Measurements from ENCODE around the gene PSMA3. TPM values are rescaled to one million over a fixed set of nuclear protein-coding genes. Genes with fewer than 3 reads are reported as not detected.

PSMA3 gene
- total and polyA plus RNA-seq, 3 experiments from 2014 or later, result 150 to 343 (median 334) TPM

- Histone ChIP-seq H3K4me3 (ENCODE audit: low read length) (no peak overlapping the region), H3K27me3 (ENCODE audit: insufficient read depth, low read length, poor library complexity, severe bottlenecking) (no peaks in the 10 kb centered on the region), H3K4me1 (ENCODE audit: insufficient read depth, low read length) (peaks cover 32% of the 10 kb centered on the region), H3K9me3 (ENCODE audit: low read length) (no peaks in the 10 kb centered on the region), H3K27ac (ENCODE audit: low read depth, low read length) (no peak overlapping the region), H3K36me3 (ENCODE audit: insufficient read depth, low read length) (peaks cover 27% of the 10 kb centered on the region)
- Mint-ChIP-seq H3K4me3 (peak overlapping the region in 6 of 7 donors; percentile 25 to 60 (median 37)), H3K4me1 (peaks cover 43 to 69% (median 48%) of the 10 kb centered on the region in 3 donors), H3K9me3 (no peaks in the 10 kb centered on the region), H3K36me3 (peaks cover 0 to 77% (median 20%) of the 10 kb centered on the region in 3 donors), H3K27me3 (no peaks in the 10 kb centered on the region), H3K27ac (peak overlapping the region in 7 of 8 donors; percentile 57 to 94 (median 84))
- CTCF ChIA-PET, result interaction anchor here (1.6 to 2.2 kb wide), 2 partner anchors 24 to 87 kb away, joined by 4 to 6 read pairs; no protein-coding TSS in a partner anchor
- DNase-seq, result peak in 1 of 5 donors; percentile 16
- POLR2A ChIA-PET, result interaction anchor here (0.6 to 3.2 kb wide), 3 partner anchors 18 to 41 kb away, joined by 6 to 14 read pairs (median 9); partner anchors contain the start of gene ARID4A
Measured at GRCh38 chr14:58275527-58276190, 31.0 kb downstream of the PSMA3 start.

GRCh38 chr14:58276208-58276607, 31.6 kb downstream of the PSMA3 start:
- Mint-ChIP-seq H3K36me3 (peaks cover 0 to 78% (median 20%) of the 10 kb centered on the region in 3 donors), H3K27me3 (no peaks in the 10 kb centered on the region), H3K9me3 (no peaks in the 10 kb centered on the region), H3K4me1 (peaks cover 47 to 71% (median 53%) of the 10 kb centered on the region in 3 donors), H3K27ac (peak overlapping the region in 4 of 8 donors; percentile 35 to 86 (median 70)), H3K4me3 (no peak overlapping the region)
- Histone ChIP-seq H3K4me3 (ENCODE audit: low read length) (no peak overlapping the region), H3K27ac (ENCODE audit: low read depth, low read length) (no peak overlapping the region), H3K9me3 (ENCODE audit: low read length) (no peaks in the 10 kb centered on the region), H3K36me3 (ENCODE audit: insufficient read depth, low read length) (peaks cover 27% of the 10 kb centered on the region), H3K4me1 (ENCODE audit: insufficient read depth, low read length) (peaks cover 38% of the 10 kb centered on the region), H3K27me3 (ENCODE audit: insufficient read depth, low read length, poor library complexity, severe bottlenecking) (no peaks in the 10 kb centered on the region)
- ChIA-PET CTCF (interaction anchor here (1.6 kb wide), 1 partner anchor 86 kb away, joined by 4 read pairs; no protein-coding TSS in a partner anchor), POLR2A (interaction anchor here (3.2 kb wide), 1 partner anchor 22 kb away, joined by 14 read pairs; the partner anchor contains the start of gene ARID4A)
- no peak for DNase-seq

GRCh38 chr14:58278177-58278576, 33.5 kb downstream of the PSMA3 start:
- Mint-ChIP-seq H3K9me3 (no peaks in the 10 kb centered on the region), H3K27ac (peak overlapping the region in 1 of 8 donors; percentile 73), H3K36me3 (peaks cover 0 to 78% (median 14%) of the 10 kb centered on the region in 3 donors), H3K4me3 (peak overlapping the region in 1 of 7 donors; percentile 72), H3K27me3 (no peaks in the 10 kb centered on the region), H3K4me1 (peaks cover 64 to 76% (median 73%) of the 10 kb centered on the region in 3 donors)
- Histone ChIP-seq H3K4me1 (ENCODE audit: insufficient read depth, low read length) (peaks cover 49% of the 10 kb centered on the region), H3K9me3 (ENCODE audit: low read length) (no peaks in the 10 kb centered on the region), H3K36me3 (ENCODE audit: insufficient read depth, low read length) (peaks cover 10% of the 10 kb centered on the region), H3K4me3 (ENCODE audit: low read length) (no peak overlapping the region), H3K27me3 (ENCODE audit: insufficient read depth, low read length, poor library complexity, severe bottlenecking) (no peaks in the 10 kb centered on the region), H3K27ac (ENCODE audit: low read depth, low read length) (no peak overlapping the region)
- POLR2A ChIA-PET, result interaction anchor here (0.6 to 0.7 kb wide), 2 partner anchors 81 to 118 kb away, joined by 6 to 9 read pairs; partner anchors contain the start of gene TOMM20L
- CTCF ChIA-PET, result no interaction called here
- no peak for DNase-seq

GRCh38 chr14:58280954-58281787, 36.5 kb downstream of the PSMA3 start:
- H3K4me1 ChIP-seq (ENCODE audit: insufficient read depth, low read length), result peaks cover 36% of the 10 kb centered on the region
- Mint-ChIP-seq H3K4me3 (peak overlapping the region in 6 of 7 donors; percentile 37 to 73 (median 58)), H3K36me3 (peaks cover 5 to 82% (median 25%) of the 10 kb centered on the region in 3 donors), H3K4me1 (peaks cover 63 to 76% (median 75%) of the 10 kb centered on the region in 3 donors), H3K27me3 (no peaks in the 10 kb centered on the region), H3K27ac (peak overlapping the region; percentile 24 to 92 (median 82)), H3K9me3 (no peaks in the 10 kb centered on the region)
- peak overlapping the region; percentile 27 for H3K27ac ChIP-seq (ENCODE audit: low read depth, low read length)
- H3K4me3 ChIP-seq (ENCODE audit: low read length), result no peak overlapping the region
- ChIA-PET POLR2A (no interaction called here), CTCF (interaction anchor here (1.3 kb wide), 1 partner anchor 17 kb away, joined by 7 read pairs; the partner anchor contains the start of gene ARID4A)
- peak in 1 of 5 donors; percentile 52 for DNase-seq
- no peaks in the 10 kb centered on the region for H3K9me3 ChIP-seq (ENCODE audit: low read length)
- no peaks in the 10 kb centered on the region for H3K27me3 ChIP-seq (ENCODE audit: insufficient read depth, low read length, poor library complexity, severe bottlenecking)
- peaks cover 24% of the 10 kb centered on the region for H3K36me3 ChIP-seq (ENCODE audit: insufficient read depth, low read length)

- H3K4me3 Mint-ChIP-seq, result peak overlapping the region in 4 of 7 donors; percentile 13 to 61 (median 50)
- H3K9me3 Mint-ChIP-seq, result no peaks in the 10 kb centered on the region
- peak overlapping the region; percentile 27 for H3K27ac ChIP-seq (ENCODE audit: low read depth, low read length)
- ChIA-PET POLR2A (interaction anchor here (0.7 kb wide), 1 partner anchor 10 kb away, joined by 3 read pairs; no protein-coding TSS in a partner anchor), CTCF (interaction anchor here (1.3 kb wide), 1 partner anchor 16 kb away, joined by 7 read pairs; the partner anchor contains the start of gene ARID4A)
- H3K4me1 ChIP-seq (ENCODE audit: insufficient read depth, low read length), result peaks cover 28% of the 10 kb centered on the region
- no peak for DNase-seq
- H3K9me3 ChIP-seq (ENCODE audit: low read length), result no peaks in the 10 kb centered on the region
- peak overlapping the region in 6 of 8 donors; percentile 24 to 92 (median 86) for H3K27ac Mint-ChIP-seq
- peaks cover 5 to 83% (median 23%) of the 10 kb centered on the region in 3 donors for H3K36me3 Mint-ChIP-seq
- H3K4me1 Mint-ChIP-seq, result peaks cover 57 to 70% (median 67%) of the 10 kb centered on the region in 3 donors
- no peaks in the 10 kb centered on the region for H3K27me3 ChIP-seq (ENCODE audit: insufficient read depth, low read length, poor library complexity, severe bottlenecking)
- no peaks in the 10 kb centered on the region for H3K27me3 Mint-ChIP-seq
- H3K4me3 ChIP-seq (ENCODE audit: low read length), result no peak overlapping the region
- H3K36me3 ChIP-seq (ENCODE audit: insufficient read depth, low read length), result peaks cover 24% of the 10 kb centered on the region
Measured at GRCh38 chr14:58281969-58282368, 37.3 kb downstream of the PSMA3 start.

GRCh38 chr14:58282925-58283593, 38.4 kb downstream of the PSMA3 start:
- Histone ChIP-seq H3K36me3 (ENCODE audit: insufficient read depth, low read length) (peaks cover 32% of the 10 kb centered on the region), H3K4me3 (ENCODE audit: low read length) (no peak overlapping the region), H3K27ac (ENCODE audit: low read depth, low read length) (no peak overlapping the region), H3K9me3 (ENCODE audit: low read length) (no peaks in the 10 kb centered on the region), H3K27me3 (ENCODE audit: insufficient read depth, low read length, poor library complexity, severe bottlenecking) (no peaks in the 10 kb centered on the region), H3K4me1 (ENCODE audit: insufficient read depth, low read length) (peaks cover 28% of the 10 kb centered on the region)
- no peak for DNase-seq
- H3K27me3 Mint-ChIP-seq, result no peaks in the 10 kb centered on the region
- H3K27ac Mint-ChIP-seq, result peak overlapping the region in 6 of 8 donors; percentile 24 to 67 (median 48)
- peaks cover 63 to 78% (median 72%) of the 10 kb centered on the region in 3 donors for H3K4me1 Mint-ChIP-seq
- H3K4me3 Mint-ChIP-seq, result no peak overlapping the region
- CTCF ChIA-PET, result interaction anchor here (1.2 kb wide), 1 partner anchor 36 kb away, joined by 4 read pairs; no protein-coding TSS in a partner anchor
- no peaks in the 10 kb centered on the region for H3K9me3 Mint-ChIP-seq
- POLR2A ChIA-PET, result interaction anchor here (0.6 kb wide), 1 partner anchor 25 kb away, joined by 7 read pairs; no protein-coding TSS in a partner anchor
- H3K36me3 Mint-ChIP-seq, result peaks cover 5 to 86% (median 30%) of the 10 kb centered on the region in 3 donors

GRCh38 chr14:58283730-58284129, 39.1 kb downstream of the PSMA3 start:
- Histone ChIP-seq H3K4me1 (ENCODE audit: insufficient read depth, low read length) (peaks cover 32% of the 10 kb centered on the region), H3K9me3 (ENCODE audit: low read length) (no peaks in the 10 kb centered on the region), H3K27me3 (ENCODE audit: insufficient read depth, low read length, poor library complexity, severe bottlenecking) (no peaks in the 10 kb centered on the region), H3K27ac (ENCODE audit: low read depth, low read length) (no peak overlapping the region), H3K4me3 (ENCODE audit: low read length) (no peak overlapping the region), H3K36me3 (ENCODE audit: insufficient read depth, low read length) (peaks cover 33% of the 10 kb centered on the region)
- CTCF ChIA-PET, result interaction anchor here (1.2 kb wide), 1 partner anchor 37 kb away, joined by 4 read pairs; no protein-coding TSS in a partner anchor
- DNase-seq, result no peak
- Mint-ChIP-seq H3K27ac (peak overlapping the region in 5 of 8 donors; percentile 1 to 67 (median 46)), H3K27me3 (no peaks in the 10 kb centered on the region), H3K36me3 (peaks cover 5 to 86% (median 30%) of the 10 kb centered on the region in 3 donors), H3K9me3 (no peaks in the 10 kb centered on the region), H3K4me1 (peaks cover 68 to 81% (median 76%) of the 10 kb centered on the region in 3 donors), H3K4me3 (no peak overlapping the region)
- POLR2A ChIA-PET, result interaction anchor here (0.6 kb wide), 1 partner anchor 25 kb away, joined by 7 read pairs; no protein-coding TSS in a partner anchor
